CD14-positive monocyte (primary cell): ENCODE data around the gene TMEM272. TPM values are rescaled to one million over a fixed set of nuclear protein-coding genes. Genes with fewer than 3 reads are reported as not detected.

Source experiments
- DNase-seq, 3 donors: peaks; one replicate each; pipeline ENCODE4 v3.0.0-alpha.2; 2011 to 2022
- H2AFZ ChIP-seq: 2 replicates; pipeline ENCODE4 v1.6.0; 2012; ENCODE audit warnings: mild to moderate bottlenecking, low read depth, low read length, inconsistent platforms; ENCODE audit not compliant: insufficient read depth, poor library complexity, severe bottlenecking
- H3K27ac ChIP-seq, 2 donors: 1 replicate in 1 of 2; 2 replicates in 1 of 2; pipeline ENCODE4 v1.5.1; 2012 to 2013; ENCODE audit warnings: low read length in 2 of 2, control low read depth in 1 of 2, inconsistent platforms in 1 of 2, low read depth in 1 of 2, mild to moderate bottlenecking in 1 of 2
- H3K27me3 ChIP-seq, 2 donors: one replicate each; pipeline versions ENCODE4 v1.6.0 to v1.6.1; 2011 to 2013; ENCODE audit warnings: low read length in 2 of 2; ENCODE audit not compliant: control insufficient read depth in 2 of 2, insufficient read depth in 2 of 2
- H3K36me3 ChIP-seq, 2 donors: replicated peaks in 1 of 2; 1 replicate in 1 of 2; 2 replicates in 1 of 2; pipeline versions ENCODE4 v1.5.1 to v1.6.1; 2012 to 2013; ENCODE audit warnings: low read length in 2 of 2, control low read depth in 1 of 2, inconsistent platforms in 1 of 2, mild to moderate bottlenecking in 1 of 2; ENCODE audit not compliant: insufficient read depth in 2 of 2, control insufficient read depth in 1 of 2
- H3K4me1 ChIP-seq, 2 donors: 1 replicate in 1 of 2; 2 replicates in 1 of 2; pipeline versions ENCODE4 v1.5.1 to v1.6.1; 2012 to 2013; ENCODE audit warnings: low read length in 2 of 2, control low read depth in 1 of 2, inconsistent platforms in 1 of 2, mild to moderate bottlenecking in 1 of 2, moderate library complexity in 1 of 2; ENCODE audit not compliant: insufficient read depth in 2 of 2, control insufficient read depth in 1 of 2
- H3K4me2 ChIP-seq: replicated peaks from 2 replicates; pipeline ENCODE3; 2012; ENCODE audit warnings: low read length, moderate library complexity, mild to moderate bottlenecking; ENCODE audit not compliant: poor library complexity, severe bottlenecking; ENCODE audit errors: extremely low read depth
- H3K4me3 ChIP-seq, 3 experiments: fragments of 200-600 bp in 1 of 3; sonication (generic) in 1 of 3; replicated peaks in 1 of 3; 1 replicate in 2 of 3; 2 replicates in 1 of 3; pipeline ENCODE4 v1.5.1; 2011 to 2013; ENCODE audit warnings: low read length in 3 of 3, mild to moderate bottlenecking in 3 of 3, control low read depth in 2 of 3, low read depth in 2 of 3, inconsistent platforms in 1 of 3, moderate library complexity in 1 of 3
- H3K79me2 ChIP-seq: 2 replicates; pipeline ENCODE4 v1.6.0; 2012; ENCODE audit warnings: mild to moderate bottlenecking, control low read depth, inconsistent platforms, low read length, moderate library complexity; ENCODE audit not compliant: insufficient read depth
- H3K9ac ChIP-seq: 2 replicates; pipeline ENCODE4 v1.6.0; 2017; ENCODE audit warnings: low read length, mild to moderate bottlenecking; ENCODE audit not compliant: insufficient read depth, poor library complexity, severe bottlenecking
- H3K9me3 ChIP-seq, 2 donors: replicated peaks in 1 of 2; 1 replicate in 1 of 2; 2 replicates in 1 of 2; pipeline versions ENCODE4 v1.5.1 to v1.6.1; 2012 to 2013; ENCODE audit warnings: low read length in 2 of 2, control low read depth in 1 of 2; ENCODE audit not compliant: control insufficient read depth in 1 of 2, insufficient read depth in 1 of 2
- H4K20me1 ChIP-seq: 2 replicates; pipeline ENCODE4 v1.6.0; 2012; ENCODE audit warnings: mild to moderate bottlenecking, low read length, control low read depth, moderate library complexity; ENCODE audit not compliant: insufficient read depth
- H3K27ac Mint-ChIP-seq, 7 donors: one replicate each; pipeline ENCODE4 v1.8.0; 2020; ENCODE audit warnings: mild to moderate bottlenecking in 7 of 7, mixed read lengths in 7 of 7, moderate library complexity in 6 of 7, inconsistent platforms in 2 of 7
- H3K27me3 Mint-ChIP-seq, 3 donors: one replicate each; pipeline ENCODE4 v1.8.0; 2021 to 2022; ENCODE audit warnings: low read depth in 3 of 3, mild to moderate bottlenecking in 3 of 3, mixed read lengths in 3 of 3, moderate library complexity in 3 of 3, inconsistent platforms in 1 of 3
- H3K36me3 Mint-ChIP-seq, 2 donors: one replicate each; pipeline ENCODE4 v1.8.0; 2020; ENCODE audit warnings: mixed read lengths in 2 of 2, inconsistent platforms in 1 of 2, mild to moderate bottlenecking in 1 of 2
- H3K4me1 Mint-ChIP-seq: one replicate; pipeline ENCODE4 v1.8.0; 2020; ENCODE audit warnings: mild to moderate bottlenecking, mixed read lengths
- H3K4me3 Mint-ChIP-seq, 2 donors: one replicate each; pipeline ENCODE4 v1.8.0; 2020; ENCODE audit warnings: mild to moderate bottlenecking in 2 of 2, mixed read lengths in 2 of 2, moderate library complexity in 1 of 2
- H3K9me3 Mint-ChIP-seq, 7 donors: one replicate each; pipeline ENCODE4 v1.8.0; 2020 to 2022; ENCODE audit warnings: mixed read lengths in 7 of 7, mild to moderate bottlenecking in 6 of 7, moderate library complexity in 6 of 7, inconsistent platforms in 2 of 7
- CTCF ChIP-seq: fragments of 200-600 bp; IDR thresholded peaks from one replicate; pipeline ENCODE4 v1.8.0; 2022; ENCODE audit warnings: antibody characterized with exemption, mild to moderate bottlenecking
- WGBS: methylation state at CpG from one replicate; pipeline ENCODE4 v1.1.5; 2013; ENCODE audit warnings: missing lambda C conversion rate; ENCODE audit not compliant: insufficient coverage; 5-methylcytosine and 5-hydroxymethylcytosine counted together
- intact Hi-C, 2 donors: fragments of 100-400 bp; cut with micrococcal nuclease; formaldehyde crosslinking; loops; one replicate each; pipeline versions ENCODE4 v1.15.0 to v1.15.1; 2023
- polyA plus RNA-seq, 3 donors: library from polyadenylated mRNA; depleted of rRNA in 1 of 3; unstranded in 2 of 3; stranded (reverse) in 1 of 3; fragments of 300-500 nt in 2 of 3; fragments of >200 nt in 1 of 3; fragmentation: Illumina TruSeq in 2 of 3; gene quantifications; 1 replicate in 2 of 3; 2 replicates in 1 of 3; pipeline ENCODE4 v1.2.3, GENCODE V29; 2012 to 2021

The TMEM272 gene
- polyA plus RNA-seq, 3 donors, result 0.07 TPM; not detected in 2

DNA sequence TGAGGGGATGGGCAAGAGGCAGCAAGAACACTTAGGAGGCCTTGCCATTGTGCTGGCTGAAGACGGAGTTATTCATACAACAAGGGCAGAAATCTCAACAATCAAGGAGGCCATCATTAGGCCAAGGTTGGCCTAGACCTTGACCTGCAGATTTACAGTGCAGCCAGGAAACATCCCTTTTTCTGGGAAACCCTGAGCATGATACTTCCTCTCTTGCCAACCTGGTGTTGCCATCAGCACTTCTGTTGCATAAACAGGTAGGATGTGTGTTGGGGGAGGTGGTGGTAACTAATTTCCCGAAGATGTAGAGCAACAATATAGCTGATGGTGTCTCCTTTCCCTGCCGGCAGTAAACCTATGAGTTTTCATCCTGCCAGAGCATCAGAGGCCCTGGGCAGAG is 8.0 kb downstream of the TMEM272 start:
- no peaks in the 10 kb centered on the region for H3K79me2 ChIP-seq
- no peak overlapping the region for H3K4me3 ChIP-seq
- no peak overlapping the region for H3K9ac ChIP-seq
- Mint-ChIP-seq H3K27me3 (peaks cover 0 to 3% (median 1%) of the 10 kb centered on the region in 3 donors), H3K27ac (peak overlapping the region in 1 of 7 donors; percentile 22), H3K4me3 (no peak overlapping the region), H3K9me3 (no peaks in the 10 kb centered on the region), H3K36me3 (no peaks in the 10 kb centered on the region), H3K4me1 (peaks cover 31% of the 10 kb centered on the region)
- no peak overlapping the region for H3K27ac ChIP-seq
- H2AFZ ChIP-seq, result no peak overlapping the region
- intact Hi-C loops, result no loop called here
- H3K4me2 ChIP-seq, result no peak overlapping the region
- no peaks in the 10 kb centered on the region for H3K9me3 ChIP-seq
- 100% methylated on average over 1 of the region's 3 CpGs for WGBS
- H3K27me3 ChIP-seq, result no peaks in the 10 kb centered on the region
- TF ChIP-seq CTCF, result no peak
- peaks cover 10 to 13% of the 10 kb centered on the region in 2 donors for H3K4me1 ChIP-seq
- H3K36me3 ChIP-seq, result no peaks in the 10 kb centered on the region
- no peak for DNase-seq
- H4K20me1 ChIP-seq, result no peaks in the 10 kb centered on the region

DNA sequence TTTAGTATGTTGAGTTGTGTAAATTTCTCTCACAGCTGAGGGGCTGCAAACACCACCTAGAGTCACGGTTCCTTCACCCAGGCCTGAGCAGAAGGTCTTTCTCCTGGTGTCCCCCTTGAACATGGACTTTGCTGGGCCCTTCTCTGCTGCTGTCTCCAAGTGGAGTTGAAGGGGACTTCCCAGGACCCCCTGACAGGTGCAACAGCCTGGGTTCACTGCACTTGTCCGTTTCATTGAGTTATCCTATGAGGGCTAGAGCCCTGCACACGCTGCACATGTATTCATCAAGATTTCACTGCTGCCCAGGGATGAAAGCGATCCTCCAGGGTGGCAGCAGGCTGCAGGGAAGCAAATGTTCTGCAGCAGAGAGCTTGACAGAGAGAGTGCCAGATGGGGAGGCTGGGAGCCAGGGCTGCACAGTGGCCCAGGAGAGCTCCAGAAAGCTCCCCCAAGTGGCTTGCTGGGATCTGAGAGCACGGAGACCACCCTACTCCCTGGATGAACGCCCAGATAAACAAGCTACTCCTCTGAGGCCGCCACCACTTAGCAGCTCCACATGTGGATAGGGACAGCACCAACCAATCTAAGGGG is 10.3 kb downstream of the TMEM272 start:
- Histone ChIP-seq H4K20me1 (no peaks in the 10 kb centered on the region), H3K36me3 (no peaks in the 10 kb centered on the region), H3K79me2 (no peaks in the 10 kb centered on the region), H2AFZ (no peak overlapping the region), H3K4me3 (no peak overlapping the region), H3K9me3 (no peaks in the 10 kb centered on the region), H3K27ac (no peak overlapping the region), H3K4me2 (no peak overlapping the region), H3K4me1 (peaks cover 22 to 27% of the 10 kb centered on the region in 2 donors), H3K9ac (no peak overlapping the region), H3K27me3 (no peaks in the 10 kb centered on the region)
- no peak for DNase-seq
- Mint-ChIP-seq H3K36me3 (no peaks in the 10 kb centered on the region), H3K4me3 (no peak overlapping the region), H3K27ac (no peak overlapping the region), H3K27me3 (peaks cover 0 to 3% (median 1%) of the 10 kb centered on the region in 3 donors), H3K9me3 (no peaks in the 10 kb centered on the region), H3K4me1 (peaks cover 44% of the 10 kb centered on the region)
- no peak for TF ChIP-seq CTCF
- WGBS, result 80% methylated on average over 5 of the region's 7 CpGs
- intact Hi-C loops, result loop anchor here in 1 of 2 donors (5.0 kb wide), 1 partner anchor 402 kb away; no protein-coding TSS in a partner anchor
